Fibroblast of lung (primary cell): Measurements from ENCODE around the gene FEZF2. TPM values are rescaled to one million over a fixed set of nuclear protein-coding genes. Genes with fewer than 3 reads are reported as not detected.

Source experiments
- DNase-seq, 2 donors: peaks; one replicate each; pipeline versions ENCODE4 v3.0.0 to v3.0.0-alpha.2; 2010; ENCODE audit warnings: low read depth in 2 of 2
- H2AFZ ChIP-seq: 2 replicates; pipeline ENCODE4 v1.5.1; 2012; ENCODE audit warnings: low read length, control low read depth, inconsistent platforms
- H3K27ac ChIP-seq: 2 replicates; pipeline ENCODE4 v1.5.1; 2011; ENCODE audit warnings: low read length, control low read depth; ENCODE audit not compliant: insufficient read depth
- H3K27me3 ChIP-seq: 2 replicates; pipeline ENCODE4 v1.5.1; 2011; ENCODE audit warnings: mild to moderate bottlenecking, low read length; ENCODE audit not compliant: control insufficient read depth, insufficient read depth
- H3K36me3 ChIP-seq: 2 replicates; pipeline ENCODE4 v1.5.1; 2011; ENCODE audit warnings: low read length; ENCODE audit not compliant: control insufficient read depth, insufficient read depth
- H3K4me1 ChIP-seq: 2 replicates; pipeline ENCODE4 v1.5.1; 2011; ENCODE audit warnings: low read length; ENCODE audit not compliant: control insufficient read depth, insufficient read depth; ENCODE audit errors: extremely low read depth
- H3K4me2 ChIP-seq: 2 replicates; pipeline ENCODE4 v1.5.1; 2011; ENCODE audit warnings: low read length, control low read depth; ENCODE audit not compliant: insufficient read depth; ENCODE audit errors: extremely low read depth
- H3K4me3 ChIP-seq, 4 experiments: fragments of 200-600 bp in 1 of 4; sonication (generic) in 1 of 4; replicated peaks in 1 of 4; 2 replicates each; pipeline ENCODE4 v1.5.1; 2011 to 2016; ENCODE audit warnings: low read length in 4 of 4, low read depth in 3 of 4, mild to moderate bottlenecking in 3 of 4, control low read depth in 2 of 4, inconsistent platforms in 1 of 4, mixed read lengths in 1 of 4; ENCODE audit not compliant: insufficient read depth in 1 of 4; ENCODE audit errors: control extremely low read depth in 1 of 4
- H3K79me2 ChIP-seq: 2 replicates; pipeline ENCODE4 v1.5.1; 2012; ENCODE audit warnings: mild to moderate bottlenecking, low read length, inconsistent platforms; ENCODE audit not compliant: control insufficient read depth, insufficient read depth
- H3K9ac ChIP-seq: 2 replicates; pipeline ENCODE4 v1.5.1; 2011; ENCODE audit warnings: mild to moderate bottlenecking, low read length, control low read depth; ENCODE audit not compliant: insufficient read depth
- H3K9me3 ChIP-seq: 2 replicates; pipeline ENCODE4 v1.5.1; 2012; ENCODE audit warnings: low read depth, low read length; ENCODE audit not compliant: control insufficient read depth, insufficient read depth
- H4K20me1 ChIP-seq: 2 replicates; pipeline ENCODE4 v1.5.1; 2011; ENCODE audit warnings: low read length; ENCODE audit not compliant: control insufficient read depth, insufficient read depth; ENCODE audit errors: extremely low read depth
- CTCF ChIP-seq, 2 donors: IDR thresholded peaks in 1 of 2; conservative IDR thresholded peaks in 1 of 2; 1 replicate in 1 of 2; 2 replicates in 1 of 2; pipeline ENCODE4 v1.5.1; 2011 to 2012; ENCODE audit warnings: low read length in 2 of 2, control low read depth in 1 of 2, inconsistent platforms in 1 of 2, low read depth in 1 of 2, mild to moderate bottlenecking in 1 of 2
- EZH2 ChIP-seq: IDR thresholded peaks from 2 replicates; pipeline ENCODE4 v1.5.1; 2012; ENCODE audit warnings: low read length, control low read depth, mild to moderate bottlenecking; ENCODE audit errors: missing control alignments
- polyA plus RNA-seq, 2 donors: library from polyadenylated mRNA; depleted of rRNA in 1 of 2; stranded (reverse) in 1 of 2; unstranded in 1 of 2; fragments of >200 nt; gene quantifications; 2 replicates each; pipeline ENCODE4 v1.2.1, GENCODE V29; 2011 to 2012; ENCODE audit warnings: missing spikeins in 1 of 2
- total RNA-seq: library from RNA; depleted of rRNA; stranded (reverse); fragments of >200 nt; gene quantifications from 2 replicates; pipeline ENCODE4 v1.2.1, GENCODE V29; 2014

The FEZF2 gene
- total and polyA plus RNA-seq, 2 donors (not counting 1 experiment from before 2014, with no cell fraction given): not detected

DNA sequence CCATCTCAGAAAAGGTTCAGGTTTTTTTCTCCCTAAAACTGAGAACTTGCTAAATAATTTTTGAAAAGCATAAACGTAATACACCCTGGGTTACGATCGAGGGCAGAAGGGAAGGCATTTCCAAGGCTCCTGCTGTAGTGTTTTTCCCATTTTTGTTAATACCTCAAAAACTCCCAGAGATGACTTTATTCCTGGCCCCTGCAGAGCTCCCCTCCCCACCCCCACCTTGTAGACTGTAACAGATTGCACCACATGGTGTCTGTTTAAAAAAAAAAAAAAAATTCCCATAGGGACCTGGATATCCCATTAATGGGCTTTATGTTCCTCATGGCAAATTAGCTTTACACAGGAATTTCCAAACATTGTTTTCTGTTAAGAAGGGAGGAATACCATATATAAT lies 38.2 kb downstream of the FEZF2 start:
- H3K79me2 ChIP-seq: no peaks in the 10 kb centered on the region
- H3K27me3 ChIP-seq: no peaks in the 10 kb centered on the region
- TF ChIP-seq EZH2 (no peak), CTCF (conservative IDR thresholded peaks at IDR 0.05 in 1 of 2, IDR thresholded peaks at IDR 0.05 in 1 of 2; ENCODE audit: low read depth in 1 of 2, low read length in 2 of 2) (no peak)

GRCh38 chr3:62332835-62333244 lies 40.5 kb downstream of the FEZF2 start:
- peak; percentile 9 to 57 for DNase-seq
- H3K9me3 ChIP-seq: no peaks in the 10 kb centered on the region

More for the DNA sequence above, 38.2 kb downstream of the FEZF2 start:
- Histone ChIP-seq H4K20me1 (no peaks in the 10 kb centered on the region), H3K27ac (no peak overlapping the region), H2AFZ (no peak overlapping the region), H3K4me2 (no peak overlapping the region), H3K9me3 (no peaks in the 10 kb centered on the region), H3K9ac (no peak overlapping the region), H3K4me3 (no peak overlapping the region), H3K36me3 (no peaks in the 10 kb centered on the region), H3K4me1 (no peaks in the 10 kb centered on the region)
- DNase-seq: no peak

GRCh38 chr3:62332017-62332416 lies 41.3 kb downstream of the FEZF2 start:
- no peaks in the 10 kb centered on the region for H3K9me3 ChIP-seq
- no peak overlapping the region for H3K4me3 ChIP-seq
- H4K20me1 ChIP-seq: no peaks in the 10 kb centered on the region
- H3K27me3 ChIP-seq: no peaks in the 10 kb centered on the region
- no peak for DNase-seq
- H3K27ac ChIP-seq: no peak overlapping the region
- H3K4me1 ChIP-seq: no peaks in the 10 kb centered on the region
- H3K79me2 ChIP-seq: no peaks in the 10 kb centered on the region
- H3K4me2 ChIP-seq: no peak overlapping the region
- H3K36me3 ChIP-seq: no peaks in the 10 kb centered on the region
- H2AFZ ChIP-seq: no peak overlapping the region
- no peak overlapping the region for H3K9ac ChIP-seq
- TF ChIP-seq EZH2 (no peak), CTCF (conservative IDR thresholded peaks at IDR 0.05 in 1 of 2, IDR thresholded peaks at IDR 0.05 in 1 of 2; ENCODE audit: low read depth in 1 of 2, low read length in 2 of 2) (no peak)

More at GRCh38 chr3:62332835-62333244, 40.5 kb downstream of the FEZF2 start:
- Histone ChIP-seq H3K4me1 (no peaks in the 10 kb centered on the region), H3K4me3 (no peak overlapping the region), H2AFZ (no peak overlapping the region), H3K27me3 (no peaks in the 10 kb centered on the region), H3K79me2 (no peaks in the 10 kb centered on the region), H3K27ac (no peak overlapping the region), H3K4me2 (no peak overlapping the region), H3K36me3 (no peaks in the 10 kb centered on the region), H3K9ac (no peak overlapping the region), H4K20me1 (no peaks in the 10 kb centered on the region)
- TF ChIP-seq EZH2 (no peak), CTCF (conservative IDR thresholded peaks at IDR 0.05 in 1 of 2, IDR thresholded peaks at IDR 0.05 in 1 of 2; ENCODE audit: low read depth in 1 of 2, low read length in 2 of 2) (peak; percentile 9 to 45)
